Stimulated activated CD4-positive, alpha-beta T cell treated with anti-CD3 and anti-CD28 coated beads, Interleukin-12 subunit alpha, Interleukin-12 subunit beta, amount 100 ng/mL, for 24 hours (primary cell): ENCODE data around the gene NFATC4.
A peak's percentile ranks its signal among the peaks of the same experiment; 100 is the strongest.
"Not testable (repeated sequence)": the region's sequence is repeated elsewhere in the genome, so short reads cannot be mapped to it uniquely, and the experiment has no call there.

Experiments used
- DNase-seq, 2 experiments: peaks; one replicate each; pipeline ENCODE4 v3.0.0-alpha.2; 2020; ENCODE audit warnings: low read depth in 2 of 2

Gene NFATC4

DNA sequence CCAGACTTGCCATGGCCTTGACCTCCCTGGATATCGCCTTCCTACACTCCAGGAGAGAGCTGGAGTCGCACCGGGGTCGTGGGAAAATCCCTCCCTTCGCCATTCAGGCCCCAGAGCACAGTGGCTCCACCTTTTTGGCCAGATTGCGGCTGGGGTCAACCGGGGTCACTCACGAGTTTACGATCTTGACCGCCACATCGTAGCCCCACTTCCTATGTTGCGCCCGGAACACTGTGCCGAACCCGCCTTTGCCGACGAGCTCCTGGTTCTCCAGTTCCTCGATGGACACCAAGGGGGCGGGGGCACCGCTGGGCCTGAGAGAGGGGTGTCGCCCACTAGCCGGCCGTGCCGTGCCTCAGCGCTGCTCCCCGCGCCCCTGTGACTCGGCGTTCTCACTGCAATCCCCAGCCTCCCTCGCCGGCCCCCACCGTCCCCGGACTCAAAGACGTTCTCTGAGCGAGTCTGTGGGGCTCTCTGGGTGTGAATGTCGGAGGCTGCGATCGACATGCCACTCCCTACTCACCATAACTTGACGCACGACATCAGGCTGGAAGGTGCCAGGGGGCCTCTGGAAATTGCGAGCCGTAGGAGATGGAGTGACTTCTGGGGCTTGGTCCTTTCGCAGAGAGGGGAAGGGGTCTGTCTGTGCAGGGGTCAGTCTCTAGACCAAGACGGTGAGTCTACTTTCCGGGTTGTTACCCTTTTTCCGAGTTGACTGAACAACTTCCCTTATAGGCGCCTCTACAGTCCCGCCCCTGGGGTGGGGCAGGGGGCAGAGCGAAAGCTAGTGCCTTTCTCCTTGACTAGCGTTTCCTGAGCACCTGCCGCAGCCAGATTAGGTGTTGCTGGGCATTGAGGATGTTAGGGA lies 28.5 kb upstream of the NFATC4 start, which contains the start of gene RIPK3:
Gene RIPK3, minus strand, starts transcription at position 708 of the 868 bp plus-strand sequence. Its CDS starts 165 bp downstream, at position 543.
- DNase-seq = peak in 1 of 2 experiments; percentile 60

DNA sequence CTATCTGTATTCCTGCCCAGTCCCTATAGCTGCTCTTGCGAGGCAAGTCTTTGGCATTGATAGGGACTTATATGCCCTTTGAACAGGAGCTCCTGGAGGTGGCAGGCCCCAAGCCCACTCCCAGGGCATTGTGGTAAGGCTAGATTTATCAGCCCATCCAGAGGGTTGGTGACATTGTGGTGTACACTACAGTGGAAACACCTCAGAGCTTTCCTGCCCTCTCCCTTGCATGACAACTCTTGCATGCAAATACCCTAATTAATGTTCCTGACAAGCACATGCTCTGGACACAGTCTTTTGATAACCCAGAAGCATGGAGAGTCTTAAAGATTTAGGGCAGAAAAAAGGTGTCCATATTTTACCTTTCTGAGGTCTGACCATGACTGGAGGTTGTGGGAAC lies 27.4 kb upstream of the NFATC4 start:
- no peak for DNase-seq

DNA sequence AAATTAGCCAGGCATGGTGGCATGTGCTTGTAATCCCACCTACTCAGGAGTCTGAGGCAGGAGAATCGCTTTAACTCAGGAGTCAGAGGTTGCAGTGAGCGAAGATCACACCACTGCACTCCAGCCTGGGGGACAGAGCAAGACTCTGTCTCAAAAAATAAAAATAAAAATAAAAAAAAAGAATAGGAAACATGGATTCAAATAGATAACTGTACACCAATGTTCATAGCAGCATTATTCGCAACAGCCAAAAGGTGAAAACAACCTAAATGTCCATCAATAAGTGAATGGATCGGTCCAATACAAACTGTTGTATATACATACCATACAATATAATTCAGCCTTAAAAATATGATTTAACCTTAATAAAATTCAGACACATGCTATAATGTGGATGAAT lies 25.1 kb upstream of the NFATC4 start:
- DNase-seq = no peak

DNA sequence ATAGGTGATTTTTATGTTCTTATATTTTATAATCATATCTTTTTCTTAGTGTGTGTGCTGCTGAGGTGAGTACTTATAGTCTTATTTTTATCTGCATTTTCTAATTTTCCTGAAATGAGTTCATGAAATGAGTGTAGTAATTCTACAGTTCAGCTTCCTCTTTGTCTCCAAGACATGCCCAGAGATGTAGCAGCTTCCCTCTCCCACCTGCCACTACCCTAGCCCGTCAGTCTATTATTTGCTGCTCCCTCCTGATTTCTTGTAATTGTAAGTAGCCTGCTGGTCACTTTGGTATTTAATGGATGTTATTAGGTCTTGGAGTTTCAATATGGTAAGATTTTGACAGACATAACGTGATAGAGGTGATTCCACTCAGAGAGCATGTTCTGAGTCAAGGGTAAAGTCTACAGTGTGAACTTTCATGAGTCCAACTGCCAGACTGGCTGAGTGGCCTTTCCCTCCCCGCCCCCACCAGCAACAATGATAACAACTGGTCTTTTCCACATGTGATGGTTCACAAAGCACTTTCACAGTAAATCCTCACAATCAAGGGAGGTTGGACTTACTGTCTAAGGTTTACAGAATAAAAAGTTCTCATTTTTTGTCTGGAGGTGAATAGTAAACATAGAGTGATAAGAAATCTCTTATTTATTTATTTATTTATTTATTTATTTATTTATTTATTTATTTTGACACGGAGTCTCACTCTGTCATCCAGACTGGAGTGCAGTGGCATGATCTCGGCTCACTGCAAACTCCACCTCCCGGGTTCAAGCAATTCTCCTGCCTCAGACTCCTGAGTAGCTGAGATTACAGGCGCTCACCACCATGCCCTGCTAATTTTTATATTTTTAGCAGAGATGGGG lies 24.0 kb upstream of the NFATC4 start:
- DNase-seq = no peak

DNA sequence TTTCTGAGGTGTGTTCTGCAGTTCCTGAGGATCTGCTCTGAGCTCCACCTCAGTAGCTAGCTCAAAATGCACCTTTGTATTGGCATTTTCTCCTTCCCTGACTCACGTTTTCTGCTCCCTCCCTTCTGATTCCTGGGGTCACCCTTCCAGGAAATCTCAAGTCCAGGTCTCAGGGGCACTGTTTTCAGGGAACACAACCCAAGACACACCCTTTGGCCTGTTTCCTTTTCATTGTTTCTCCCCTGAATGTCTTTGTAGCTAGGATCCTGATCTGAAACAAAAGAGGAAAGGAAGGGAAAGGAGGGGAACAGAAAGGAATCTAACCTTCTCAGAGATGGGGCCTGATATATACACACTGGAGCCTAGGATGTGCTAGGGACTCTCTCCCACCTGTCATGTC lies 20.9 kb upstream of the NFATC4 start:
- DNase-seq = no peak

DNA sequence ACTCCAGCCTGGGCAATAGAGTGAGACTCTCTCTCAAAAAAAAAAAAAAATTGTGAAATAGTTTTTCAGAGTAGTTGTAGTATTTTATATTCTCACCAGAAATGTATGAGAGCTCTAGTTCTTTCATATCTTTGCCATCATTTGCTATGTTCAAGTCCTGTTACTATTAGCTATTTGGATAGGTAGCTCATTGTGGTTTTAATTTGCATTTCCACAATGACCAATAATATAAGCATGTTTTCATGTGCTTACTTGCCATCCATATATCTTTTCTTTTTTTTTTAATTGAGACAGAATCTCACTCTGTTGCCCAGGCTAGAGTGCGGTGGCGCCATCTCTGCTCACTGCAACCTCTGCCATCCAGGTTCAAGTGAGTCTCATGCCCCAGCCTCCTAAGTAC lies 19.8 kb upstream of the NFATC4 start:
- no peak for DNase-seq

DNA sequence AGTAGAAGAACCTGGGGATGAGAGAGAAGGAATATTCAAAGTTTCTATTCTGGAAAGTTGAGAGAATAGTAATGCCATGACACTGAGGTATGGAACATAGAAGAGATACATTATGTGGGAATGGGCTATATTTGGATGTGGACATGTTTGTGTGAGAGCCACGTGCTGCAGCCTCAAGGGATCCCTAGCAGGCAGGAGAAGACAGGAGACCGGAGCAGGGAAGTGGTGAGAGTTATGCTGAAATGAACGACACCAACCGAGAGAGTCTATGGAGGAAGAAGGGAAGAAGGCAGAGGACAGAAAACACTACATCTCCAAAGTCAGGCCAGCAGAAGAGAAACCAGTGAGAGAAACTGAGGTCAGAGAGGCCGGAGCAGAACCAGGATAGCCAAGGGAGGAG lies 18.2 kb upstream of the NFATC4 start:
- no peak for DNase-seq

DNA sequence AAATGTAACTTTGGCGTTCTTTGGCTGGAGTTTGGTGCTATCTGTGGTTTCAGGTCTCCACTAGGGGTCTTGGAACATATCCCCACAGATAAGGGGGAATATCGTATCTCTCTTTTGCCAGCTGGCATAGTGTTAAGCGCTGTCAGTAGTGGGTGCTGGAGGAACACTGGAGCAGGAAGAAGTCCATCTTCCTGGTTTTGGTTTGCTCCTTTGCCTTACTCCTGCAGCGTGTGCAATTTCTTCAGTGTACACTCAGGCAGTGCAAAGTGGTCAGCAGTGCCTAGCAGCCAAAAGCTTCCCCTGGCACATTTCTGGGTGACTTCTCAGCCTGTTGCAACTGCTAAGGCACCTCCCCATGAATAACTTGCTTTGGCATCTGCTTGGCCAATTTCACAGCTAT lies 16.5 kb upstream of the NFATC4 start:
- no peak for DNase-seq

DNA sequence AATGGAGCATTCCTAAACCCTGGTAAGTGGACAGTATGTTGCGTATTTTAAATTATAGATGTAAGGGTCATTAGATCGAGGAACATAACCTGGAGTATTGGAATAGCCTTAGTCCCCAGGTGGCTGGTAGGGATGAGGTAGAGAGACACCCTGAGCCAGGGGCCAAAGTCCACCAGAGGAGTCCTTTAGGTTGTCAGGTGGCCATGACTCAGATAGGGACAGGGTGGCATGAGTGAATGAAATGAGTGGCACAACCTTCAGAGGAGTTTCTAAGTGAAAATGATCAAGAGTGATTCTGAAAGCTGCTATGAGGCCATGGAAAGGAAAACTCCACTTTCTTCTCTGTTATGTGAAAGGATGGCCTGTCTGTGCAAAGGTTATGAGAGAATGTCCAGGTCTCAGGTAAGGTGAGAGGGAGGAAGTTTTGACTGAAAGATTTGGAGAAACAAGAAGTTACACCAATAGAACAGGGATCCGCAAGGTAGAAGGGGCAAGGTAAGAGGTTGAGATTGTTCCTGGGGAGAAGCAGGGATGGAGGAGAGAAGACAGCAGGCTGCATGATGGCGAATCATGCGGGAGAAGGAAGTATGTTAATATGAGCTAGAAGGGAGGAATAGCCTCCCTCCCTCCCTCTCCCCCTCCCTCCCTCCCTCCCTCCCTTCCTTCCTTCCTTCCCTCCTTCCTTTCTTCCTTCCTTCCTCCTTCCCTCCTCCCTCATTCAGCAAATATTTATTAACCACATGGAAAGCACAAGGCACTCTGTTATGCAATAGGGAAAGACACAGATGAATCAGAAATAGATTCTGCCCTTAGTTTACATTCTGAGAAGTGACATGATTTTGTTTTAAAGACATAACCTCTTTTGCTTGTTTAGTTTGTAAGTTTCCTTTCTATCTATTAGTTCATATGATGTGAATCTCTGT lies 14.2 kb upstream of the NFATC4 start:
- no peak for DNase-seq

DNA sequence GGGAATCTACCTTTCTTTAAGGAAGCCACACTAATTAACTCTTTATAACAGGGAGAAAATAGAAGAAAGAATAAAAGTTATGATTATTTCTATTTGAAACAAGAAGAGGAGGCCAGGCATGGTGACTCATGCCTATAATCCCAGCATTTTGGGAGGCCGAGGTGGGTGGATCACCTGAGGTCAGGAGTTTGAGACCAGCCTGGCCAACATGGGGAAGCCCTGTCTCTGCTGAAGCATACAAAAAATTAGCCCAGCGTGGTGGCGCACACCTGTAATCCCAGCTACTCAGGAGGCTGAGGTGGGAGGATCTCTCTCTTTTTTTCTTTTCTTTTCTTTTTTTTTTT lies 13.5 kb upstream of the NFATC4 start:
- not testable (repeated sequence) for DNase-seq

DNA sequence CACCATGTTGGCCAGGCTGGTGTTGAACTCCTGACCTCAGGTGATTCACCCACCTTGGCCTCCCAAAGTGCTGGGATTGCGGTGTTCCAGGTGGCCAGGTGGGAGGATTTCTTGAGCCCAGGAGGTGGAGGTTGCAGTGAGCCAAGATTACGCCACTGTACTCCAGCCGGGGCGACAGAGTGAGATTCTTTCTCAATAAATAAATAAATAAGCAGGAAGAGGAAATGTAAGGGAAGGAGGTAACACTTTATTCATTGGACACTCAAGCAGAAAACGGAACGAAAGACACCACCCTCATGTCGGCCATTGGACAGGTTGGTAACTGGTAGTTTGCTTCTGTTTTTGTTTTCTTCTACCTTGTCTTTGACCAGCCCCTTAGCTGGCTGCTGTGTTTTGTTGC lies 13.0 kb upstream of the NFATC4 start:
- DNase-seq = no peak

DNA sequence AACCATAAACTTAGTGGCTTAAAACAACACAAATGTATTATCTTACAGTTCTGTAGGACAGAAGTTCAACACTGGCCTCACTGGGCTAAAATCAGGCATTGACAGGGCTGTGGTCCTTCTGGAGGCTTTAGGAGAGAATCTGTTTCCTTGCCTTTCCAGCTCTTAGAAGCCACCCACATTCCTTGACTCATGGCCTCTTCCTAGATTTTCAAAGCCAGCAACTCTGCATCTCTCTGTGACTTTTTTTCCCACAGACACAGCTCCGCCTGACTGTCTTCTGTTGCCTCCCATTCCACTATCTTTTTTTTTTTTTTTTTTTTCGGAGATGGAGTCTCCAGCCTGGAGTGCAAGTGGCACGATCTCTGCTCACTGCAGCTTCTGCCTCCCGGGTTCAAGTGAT lies 11.8 kb upstream of the NFATC4 start:
- no peak for DNase-seq

DNA sequence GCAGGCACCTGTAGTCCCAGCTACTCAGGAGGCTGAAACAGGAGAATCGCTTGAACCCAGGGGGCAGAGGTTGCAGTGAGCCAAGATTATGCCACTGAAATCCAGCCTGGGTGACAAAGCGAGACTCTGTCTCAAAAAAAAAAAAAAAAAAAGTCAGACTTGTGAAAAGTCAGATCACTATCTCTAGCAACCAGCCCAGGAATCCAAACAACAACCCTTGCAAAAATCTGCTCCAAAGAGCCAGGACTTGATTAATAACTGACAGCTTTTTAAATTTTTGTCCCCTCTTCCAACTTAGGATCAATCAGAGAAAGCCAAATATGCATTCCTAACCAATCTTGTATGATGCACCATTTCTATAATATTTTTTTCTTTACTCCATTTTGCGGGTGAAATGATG lies 7.7 kb upstream of the NFATC4 start:
- no peak for DNase-seq

DNA sequence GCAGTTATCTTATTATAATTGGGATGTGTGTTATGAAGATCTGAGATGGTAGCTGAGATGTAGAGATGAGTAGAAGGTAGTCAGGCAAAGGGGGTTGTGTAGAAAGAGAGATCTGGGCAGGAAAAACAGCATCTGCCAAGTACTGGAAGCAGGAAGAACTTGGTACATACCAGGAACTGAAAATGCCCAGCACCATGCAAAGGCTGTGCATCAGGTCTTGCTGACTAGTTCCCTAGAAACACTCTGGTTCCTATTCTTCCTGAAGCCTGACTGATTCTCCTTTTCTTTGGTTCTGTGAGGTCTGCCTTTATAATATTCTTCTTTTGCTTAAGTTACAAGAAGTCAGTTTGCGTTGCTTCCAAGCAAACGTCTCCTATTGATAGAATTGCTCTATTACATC lies 6.7 kb upstream of the NFATC4 start:
- no peak for DNase-seq

DNA sequence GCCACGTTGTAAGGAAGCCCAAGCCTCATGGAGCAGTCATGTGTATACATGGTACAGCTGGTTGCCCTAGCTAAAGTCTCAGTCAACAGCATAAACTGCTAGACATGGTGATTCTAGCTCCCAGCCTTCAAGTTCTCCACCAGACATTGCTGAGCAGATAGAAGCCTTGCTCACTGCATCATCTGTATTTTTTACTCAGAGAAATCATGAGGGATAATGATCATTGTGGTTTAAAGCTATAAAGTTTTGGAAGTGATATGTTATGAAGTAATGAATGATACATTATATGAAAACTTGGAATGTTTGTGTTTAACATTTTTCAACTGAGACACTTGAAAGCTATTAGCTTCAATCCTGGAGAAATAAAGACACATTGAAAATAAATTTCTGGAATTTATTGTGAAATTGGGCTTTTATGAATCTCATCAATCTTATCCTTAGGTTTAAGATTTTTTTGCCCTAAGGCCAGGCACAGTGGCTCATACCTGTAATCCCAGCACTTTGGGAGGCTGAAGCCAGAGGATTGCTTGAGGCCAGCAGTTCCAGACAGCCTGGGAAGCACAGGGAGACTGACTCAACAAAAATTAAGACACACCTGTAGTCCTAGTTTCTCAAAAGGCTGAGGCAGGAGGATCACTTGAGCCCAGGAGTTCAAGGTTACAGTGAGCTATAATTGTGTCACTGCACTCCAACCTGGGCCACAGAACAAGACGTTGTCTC lies 5.6 kb upstream of the NFATC4 start:
- DNase-seq = no peak

DNA sequence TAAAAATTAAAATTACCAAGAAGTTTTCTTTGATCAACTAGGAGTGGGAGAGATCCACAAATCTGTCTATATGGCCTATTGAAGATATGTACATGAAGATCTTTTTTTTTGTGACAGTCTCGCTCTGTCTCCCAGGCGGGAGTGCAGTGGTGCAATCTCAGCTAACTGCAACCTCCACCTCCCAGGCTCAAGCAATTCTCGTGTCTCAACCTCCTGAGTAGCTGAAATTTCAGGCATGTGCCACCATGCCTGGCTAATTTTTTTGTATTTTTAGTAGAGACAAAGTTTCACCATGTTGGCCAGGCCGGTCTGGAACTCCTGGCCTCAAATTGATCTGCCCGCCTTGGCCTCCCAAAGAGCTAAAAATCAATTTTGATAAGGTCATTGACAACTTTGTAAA lies 4.6 kb upstream of the NFATC4 start:
- DNase-seq = no peak

DNA sequence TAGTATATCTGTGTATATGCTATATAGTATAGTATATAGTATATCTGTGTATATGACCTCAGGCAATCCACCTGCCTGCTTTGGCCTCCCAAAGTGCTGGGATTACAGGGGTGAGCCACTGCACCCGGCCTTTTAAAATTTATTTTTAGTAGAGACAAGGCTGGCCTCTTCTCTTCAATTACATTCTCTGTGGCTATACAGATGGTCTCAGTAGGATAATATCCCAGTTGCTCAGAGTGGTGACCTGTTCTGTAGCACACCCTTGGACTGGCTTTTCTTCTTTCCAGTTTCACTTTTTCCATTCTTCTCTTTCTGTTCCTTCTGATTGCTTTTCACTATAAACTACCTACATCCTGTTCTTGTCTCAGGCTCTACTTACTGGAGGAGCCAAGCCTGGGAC lies 3.1 kb upstream of the NFATC4 start:
- DNase-seq = no peak

DNA sequence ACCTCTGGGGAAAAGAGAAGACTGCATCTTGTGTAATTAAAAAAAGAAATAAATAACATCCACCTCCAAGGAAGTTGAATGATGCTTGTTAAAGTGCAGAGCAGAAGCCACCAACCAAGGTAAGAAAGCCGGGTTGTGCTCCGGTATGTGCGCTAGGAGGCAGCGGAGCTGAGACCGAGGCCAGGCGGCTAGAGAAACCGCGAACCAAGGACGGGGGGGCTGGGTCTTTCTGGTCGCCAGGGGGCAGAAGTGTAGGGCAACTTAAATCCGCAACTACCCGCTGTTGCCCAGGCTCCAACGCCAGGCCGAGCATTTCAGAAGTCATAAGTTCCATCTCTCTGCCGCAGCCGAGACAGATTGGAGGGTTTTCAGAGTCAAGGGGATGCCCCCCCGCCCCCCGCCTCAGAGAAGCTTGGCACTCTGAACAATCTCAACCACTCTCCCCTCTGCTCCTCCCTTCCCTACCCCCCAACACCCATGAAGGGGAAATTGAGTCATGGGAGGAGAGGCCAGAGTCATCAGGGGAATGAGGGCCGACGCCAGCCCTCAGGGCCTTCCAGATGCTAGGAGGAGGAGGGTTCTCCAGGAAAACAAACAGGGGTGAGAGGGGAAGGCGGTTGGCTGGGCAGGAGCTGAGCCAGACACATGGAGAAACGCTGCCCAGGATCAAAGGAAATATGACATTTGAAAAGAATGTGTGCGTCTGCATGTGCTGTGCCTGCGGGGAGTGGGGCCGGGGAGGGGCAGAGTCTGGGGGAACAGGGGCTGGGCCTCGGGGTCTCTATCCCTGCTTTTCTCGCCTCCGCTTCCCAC lies 2.2 kb upstream of the NFATC4 start:
- DNase-seq = peak; percentile 47 to 61

DNA sequence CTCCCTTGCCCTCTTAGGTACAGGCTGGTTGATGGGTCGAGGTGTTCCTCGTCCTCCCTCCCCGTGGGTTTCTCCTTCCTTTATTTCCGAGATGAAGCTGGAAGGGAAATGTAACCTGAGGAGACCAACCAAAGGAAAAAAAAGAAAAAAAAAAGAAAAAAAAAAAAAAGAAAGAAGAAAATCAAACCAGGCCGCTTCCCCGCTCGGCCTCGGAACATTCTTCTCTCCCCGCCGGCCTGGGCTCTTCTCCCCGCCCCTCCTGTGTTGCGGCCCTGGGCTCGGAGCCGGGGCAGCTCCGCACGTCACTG lies 1.6 kb upstream of the NFATC4 start:
- no peak for DNase-seq

DNA sequence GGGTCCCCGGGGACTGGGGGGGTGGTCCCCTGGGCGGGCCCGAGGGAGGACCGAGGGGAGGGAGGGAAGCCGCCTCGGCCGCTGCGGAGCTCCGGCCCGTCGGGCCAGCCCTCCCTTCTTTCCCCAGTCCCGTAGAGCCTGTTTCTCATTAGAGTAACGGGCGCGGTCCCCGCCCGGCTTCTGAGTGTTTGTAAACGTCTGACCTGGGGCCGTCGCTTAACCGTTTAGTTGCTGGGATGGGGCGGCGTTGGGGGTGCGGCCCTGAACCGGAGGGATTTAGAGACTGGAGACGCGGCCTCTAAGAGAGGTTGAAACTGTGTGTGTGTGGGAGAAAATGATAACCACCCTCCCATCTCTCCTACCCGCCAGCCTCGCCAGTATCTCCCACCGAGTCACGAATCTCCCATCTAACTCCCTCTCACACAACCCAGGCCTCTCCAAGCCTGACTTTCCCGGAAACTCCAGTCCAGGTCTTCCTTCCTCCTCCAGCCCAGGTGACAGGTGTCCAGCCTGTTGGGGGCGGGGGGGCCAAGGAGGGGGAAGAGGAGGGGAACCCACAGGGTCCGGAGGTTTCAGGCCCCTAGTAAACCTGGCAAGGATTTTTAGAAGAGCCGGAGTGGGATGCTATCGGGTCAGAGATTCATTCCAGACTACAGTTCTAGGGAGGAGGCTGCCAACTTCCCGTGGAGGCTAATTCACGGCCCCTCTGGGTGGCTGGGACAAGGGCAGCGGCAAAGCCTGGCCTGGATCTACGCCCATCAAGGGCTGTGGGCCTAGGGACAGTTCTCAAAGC lies 1.1 kb upstream of the NFATC4 start:
- DNase-seq = no peak
